OCI-LY1 (cell line): ENCODE results near the gene OR51Q1.

Experiments used
- H2AFZ ChIP-seq: fragments of 200-600 bp; sonication (generic), shearing (Covaris generic); 2 replicates; pipeline ENCODE4 v1.6.0; 2014; ENCODE audit warnings: antibody characterized with exemption, mild to moderate bottlenecking, low read length
- H3F3A ChIP-seq: fragments of 200-600 bp; sonication (generic), shearing (Covaris generic); 2 replicates; pipeline ENCODE4 v1.6.0; 2014; ENCODE audit warnings: mild to moderate bottlenecking, antibody characterized with exemption, low read length, moderate library complexity; ENCODE audit not compliant: insufficient read depth
- H3K27ac ChIP-seq: fragments of 200-600 bp; sonication (generic); 2 replicates; pipeline ENCODE4 v1.5.1; 2014; ENCODE audit warnings: low read length, mixed run types, mild to moderate bottlenecking, low read depth; ENCODE audit not compliant: poor library complexity, severe bottlenecking
- H3K27me3 ChIP-seq: fragments of 200-600 bp; sonication (generic); 2 replicates; pipeline ENCODE4 v1.6.0; 2014; ENCODE audit warnings: antibody characterized with exemption, mild to moderate bottlenecking, low read length, moderate library complexity; ENCODE audit not compliant: insufficient read depth
- H3K36me3 ChIP-seq: fragments of 200-600 bp; sonication (generic); 2 replicates; pipeline ENCODE4 v1.6.1; 2014; ENCODE audit warnings: mild to moderate bottlenecking, antibody characterized with exemption, low read length, moderate library complexity, mixed read lengths; ENCODE audit not compliant: insufficient read depth
- H3K4me1 ChIP-seq: fragments of 200-600 bp; sonication (generic); 2 replicates; pipeline ENCODE4 v1.5.1; 2014; ENCODE audit warnings: mild to moderate bottlenecking, low read length, moderate library complexity; ENCODE audit not compliant: insufficient read depth, severe bottlenecking
- H3K4me2 ChIP-seq: fragments of 200-600 bp; sonication (generic), shearing (Covaris generic); 2 replicates; pipeline ENCODE4 v1.6.1; 2014; ENCODE audit warnings: low read length
- H3K4me3 ChIP-seq: fragments of 200-600 bp; sonication (generic); 2 replicates; pipeline ENCODE4 v1.5.1; 2014; ENCODE audit warnings: low read length, low read depth, mild to moderate bottlenecking, mixed read lengths; ENCODE audit not compliant: poor library complexity, severe bottlenecking
- H3K79me2 ChIP-seq: fragments of 200-600 bp; shearing (Covaris generic); 2 replicates; pipeline ENCODE4 v1.6.1; 2016; ENCODE audit warnings: mixed run types, low read length, mixed read lengths; ENCODE audit not compliant: insufficient read depth
- H3K9ac ChIP-seq: fragments of 200-600 bp; sonication (generic), shearing (Covaris generic); 2 replicates; pipeline ENCODE4 v1.6.1; 2014; ENCODE audit warnings: mild to moderate bottlenecking, low read length, mixed read lengths
- H3K9me2 ChIP-seq: fragments of 200-600 bp; sonication (generic), shearing (Covaris generic); 2 replicates; pipeline ENCODE4 v1.6.1; 2014; ENCODE audit warnings: low read depth, mild to moderate bottlenecking, low read length, mixed read lengths
- H3K9me3 ChIP-seq: fragments of 200-600 bp; shearing (Covaris generic); 2 replicates; pipeline ENCODE4 v1.6.1; 2014; ENCODE audit warnings: low read length, mixed read lengths
- H4K20me1 ChIP-seq: fragments of 200-600 bp; sonication (generic), shearing (Covaris generic); 2 replicates; pipeline ENCODE4 v1.6.0; 2016; ENCODE audit warnings: mild to moderate bottlenecking, low read length; ENCODE audit not compliant: insufficient read depth
- EZH2 ChIP-seq: fragments of 200-600 bp; sonication (generic), shearing (Covaris generic); IDR thresholded peaks from 2 replicates; pipeline ENCODE4 v1.8.0; 2017; ENCODE audit warnings: borderline replicate concordance, mixed run types, mild to moderate bottlenecking, antibody characterized with exemption, low read length, moderate library complexity, mixed read lengths
- TF ChIP-seq, protein P1 (sequence below): fragments of 200-600 bp; sonication (generic), shearing (Covaris generic); IDR thresholded peaks from 2 replicates; pipeline ENCODE4 v1.5.1; 2017; ENCODE audit warnings: mild to moderate bottlenecking, antibody characterized with exemption, low read length, moderate library complexity, mixed read lengths

Gene OR51Q1

DNA sequence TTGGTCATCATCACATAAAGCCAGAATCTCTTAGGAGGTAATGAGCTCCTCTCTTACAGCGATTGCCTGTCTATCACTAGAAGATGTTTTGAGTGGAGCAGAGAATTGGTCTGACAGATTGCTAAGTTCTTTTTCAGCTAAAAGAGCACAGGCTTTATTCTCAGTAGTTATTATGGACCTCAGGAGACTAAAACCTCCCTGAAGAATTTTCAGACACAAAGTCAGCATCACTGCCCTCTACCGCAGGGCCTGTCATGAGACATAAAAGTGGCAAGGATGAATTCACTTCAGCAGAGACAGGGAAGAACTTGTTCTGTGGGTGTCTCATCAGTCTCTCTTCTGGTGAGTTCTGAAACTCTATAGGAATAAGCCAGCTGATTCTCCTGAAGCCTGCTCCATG lies 27.1 kb downstream of the OR51Q1 start, which contains the start of gene OR51I2:
TSS of gene OR51I2 (plus strand) at position 301 of the 400 bp plus-strand sequence. CDS start 4,166 bp downstream, outside the sequence.
- H3K9me2 ChIP-seq, result no peaks in the 10 kb centered on the region
- no peak within 1 kb of the TSS for H3K4me2 ChIP-seq
- no peaks in the 10 kb centered on the region for H3K27me3 ChIP-seq
- H3K4me3 ChIP-seq, result no peak within 1 kb of the TSS
- no peaks in the 10 kb centered on the region for H3F3A ChIP-seq
- no peak within 1 kb of the TSS for H3K9ac ChIP-seq
- H3K4me1 ChIP-seq, result no peaks in the 10 kb centered on the region
- H2AFZ ChIP-seq, result no peak within 1 kb of the TSS
- H3K27ac ChIP-seq, result no peak within 1 kb of the TSS
- H3K79me2 ChIP-seq, result no peaks in the 10 kb centered on the region
- H3K36me3 ChIP-seq, result no peaks in the 10 kb centered on the region
- TF ChIP-seq, protein P1, sequence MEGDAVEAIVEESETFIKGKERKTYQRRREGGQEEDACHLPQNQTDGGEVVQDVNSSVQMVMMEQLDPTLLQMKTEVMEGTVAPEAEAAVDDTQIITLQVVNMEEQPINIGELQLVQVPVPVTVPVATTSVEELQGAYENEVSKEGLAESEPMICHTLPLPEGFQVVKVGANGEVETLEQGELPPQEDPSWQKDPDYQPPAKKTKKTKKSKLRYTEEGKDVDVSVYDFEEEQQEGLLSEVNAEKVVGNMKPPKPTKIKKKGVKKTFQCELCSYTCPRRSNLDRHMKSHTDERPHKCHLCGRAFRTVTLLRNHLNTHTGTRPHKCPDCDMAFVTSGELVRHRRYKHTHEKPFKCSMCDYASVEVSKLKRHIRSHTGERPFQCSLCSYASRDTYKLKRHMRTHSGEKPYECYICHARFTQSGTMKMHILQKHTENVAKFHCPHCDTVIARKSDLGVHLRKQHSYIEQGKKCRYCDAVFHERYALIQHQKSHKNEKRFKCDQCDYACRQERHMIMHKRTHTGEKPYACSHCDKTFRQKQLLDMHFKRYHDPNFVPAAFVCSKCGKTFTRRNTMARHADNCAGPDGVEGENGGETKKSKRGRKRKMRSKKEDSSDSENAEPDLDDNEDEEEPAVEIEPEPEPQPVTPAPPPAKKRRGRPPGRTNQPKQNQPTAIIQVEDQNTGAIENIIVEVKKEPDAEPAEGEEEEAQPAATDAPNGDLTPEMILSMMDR, result no peak
- no peaks in the 10 kb centered on the region for H4K20me1 ChIP-seq
- no peaks in the 10 kb centered on the region for H3K9me3 ChIP-seq

DNA sequence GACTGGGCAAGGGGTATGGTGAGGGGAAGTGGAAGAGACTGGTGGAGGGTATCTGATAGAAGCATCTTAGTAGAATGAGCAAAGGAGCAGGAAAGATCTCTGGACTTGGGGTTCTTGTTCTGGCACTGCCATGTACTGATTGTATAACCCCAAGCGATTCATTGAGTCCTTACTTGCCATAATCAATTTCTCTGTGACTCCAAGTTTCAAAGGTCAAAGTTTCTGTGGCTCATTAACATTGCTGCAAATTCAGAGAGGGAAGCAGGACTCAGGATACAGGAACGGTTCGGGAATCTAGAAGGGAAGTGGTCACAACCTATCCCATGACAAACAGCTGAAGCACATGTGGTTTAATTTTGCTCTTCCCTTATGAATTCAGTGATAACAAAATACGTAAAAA lies 27.5 kb downstream of the OR51Q1 start:
- no peak overlapping the region for H3K4me3 ChIP-seq
- H3K27ac ChIP-seq, result no peak overlapping the region
- no peaks in the 10 kb centered on the region for H3K36me3 ChIP-seq
- no peak overlapping the region for H3K4me2 ChIP-seq
- no peak overlapping the region for H2AFZ ChIP-seq
- no peaks in the 10 kb centered on the region for H4K20me1 ChIP-seq
- H3K9ac ChIP-seq, result no peak overlapping the region
- H3K79me2 ChIP-seq, result no peaks in the 10 kb centered on the region
- H3K9me3 ChIP-seq, result no peaks in the 10 kb centered on the region
- H3F3A ChIP-seq, result no peaks in the 10 kb centered on the region
- TF ChIP-seq, protein P1, result no peak
- TF ChIP-seq EZH2, result no peak
- H3K4me1 ChIP-seq, result no peaks in the 10 kb centered on the region
- H3K27me3 ChIP-seq, result no peaks in the 10 kb centered on the region
- no peaks in the 10 kb centered on the region for H3K9me2 ChIP-seq

DNA sequence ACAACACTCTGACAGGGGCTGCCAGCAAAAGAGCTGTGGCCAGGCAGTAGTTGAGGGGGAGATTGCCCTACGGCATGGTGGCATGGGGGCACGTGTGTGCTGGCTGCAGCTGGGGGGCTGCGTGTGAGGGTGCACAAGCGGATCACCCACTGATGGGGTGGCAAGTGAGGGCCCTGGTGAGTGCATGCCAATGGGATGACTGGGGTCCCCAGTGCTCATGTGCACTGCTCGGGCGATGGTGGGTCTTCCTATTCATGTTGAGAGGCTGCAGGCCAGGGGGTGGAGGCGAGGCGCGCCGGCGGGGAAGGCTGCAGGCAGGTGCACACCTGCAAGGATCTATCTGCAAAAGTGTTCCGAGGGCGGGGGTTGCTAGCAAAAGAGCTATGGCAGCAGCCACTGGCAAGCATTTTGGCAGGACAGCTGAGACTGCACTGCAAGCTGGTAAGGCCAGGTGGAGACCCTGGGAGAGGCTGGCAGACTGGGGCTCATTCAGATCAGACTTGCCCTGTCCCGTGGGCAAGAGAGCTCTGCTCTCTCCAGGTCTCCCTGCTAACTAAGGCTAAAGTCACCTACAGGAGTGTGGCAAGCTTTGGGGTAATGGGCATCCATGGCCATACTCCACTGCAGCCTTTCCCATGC lies 39.2 kb downstream of the OR51Q1 start:
- no peaks in the 10 kb centered on the region for H3F3A ChIP-seq
- no peaks in the 10 kb centered on the region for H3K4me1 ChIP-seq
- H3K27ac ChIP-seq, result no peak overlapping the region
- H3K9me3 ChIP-seq, result no peaks in the 10 kb centered on the region
- H2AFZ ChIP-seq, result no peak overlapping the region
- no peak overlapping the region for H3K4me3 ChIP-seq
- no peak overlapping the region for H3K4me2 ChIP-seq
- no peaks in the 10 kb centered on the region for H3K36me3 ChIP-seq
- no peaks in the 10 kb centered on the region for H3K27me3 ChIP-seq
- no peaks in the 10 kb centered on the region for H3K79me2 ChIP-seq
- no peaks in the 10 kb centered on the region for H4K20me1 ChIP-seq
- no peaks in the 10 kb centered on the region for H3K9me2 ChIP-seq
- TF ChIP-seq, protein P1, result no peak
- TF ChIP-seq EZH2, result no peak
- no peak overlapping the region for H3K9ac ChIP-seq
